K562 (cell line): ENCODE results near the gene PIP5K1B. TPM values are rescaled to one million over a fixed set of nuclear protein-coding genes. Genes with fewer than 3 reads are reported as not detected.

ENCODE experiments used
- CBFA2T3 ChIP-seq: fragments of 450-650 bp; IDR thresholded peaks from 2 replicates; pipeline ENCODE4 v1.6.1; 2017
- GATA2 ChIP-seq: sonication (generic); formaldehyde crosslinking; IDR thresholded peaks from 2 replicates; pipeline ENCODE4 v1.4.0; 2020; ENCODE audit warnings: mild to moderate bottlenecking, missing genetic modification reagents
- MEIS2 ChIP-seq: fragments of 450-650 bp; IDR thresholded peaks from 2 replicates; pipeline ENCODE4 v1.6.1; 2014; ENCODE audit warnings: mild to moderate bottlenecking; ENCODE audit not compliant: partially characterized antibody
- RFX1 ChIP-seq: fragments of 450-650 bp; IDR thresholded peaks from 2 replicates; pipeline ENCODE4 v1.6.1; 2016; ENCODE audit warnings: mild to moderate bottlenecking, moderate library complexity
- TCF3 ChIP-seq: sonication (generic); formaldehyde crosslinking; IDR thresholded peaks from 2 replicates; pipeline ENCODE4 v1.4.0; 2020; ENCODE audit warnings: mild to moderate bottlenecking, missing genetic modification reagents
- polyA plus RNA-seq, 8 experiments: library from polyadenylated mRNA; depleted of rRNA in 4 of 8; stranded (reverse) in 5 of 8; unstranded in 3 of 8; fragments of >200 nt; fragmentation: Nextera tagmentation in 2 of 8; fragmentation: Illumina TruSeq in 1 of 8; extraction: Ambion mirVana in 2 of 8; extraction: Trizol in 1 of 8; gene quantifications; 2 replicates each; pipeline versions ENCODE4 v1.2.1 to v1.2.3, GENCODE V29; 2011 to 2014; ENCODE audit warnings: inconsistent platforms in 1 of 8, missing spikeins in 1 of 8
- total RNA-seq, 7 experiments: library from RNA; depleted of rRNA in 6 of 7; stranded (reverse); fragments of >200 nt in 6 of 7; fragmentation: Illumina TruSeq in 2 of 7; extraction: Trizol in 2 of 7; gene quantifications; 2 replicates each; pipeline versions ENCODE4 v1.2.1 to v1.2.3, GENCODE V29; 2011 to 2021; ENCODE audit warnings: low replicate concordance in 1 of 7
- TF ChIP-seq, protein P1 (sequence below), 2 experiments: fragments of 450-650 bp; IDR thresholded peaks; 2 replicates each; pipeline ENCODE4 v1.6.1; 2016; ENCODE audit warnings: mild to moderate bottlenecking in 2 of 2, borderline replicate concordance in 1 of 2, low read depth in 1 of 2, moderate library complexity in 1 of 2
- TF ChIP-seq, protein P2 (sequence below): sonication (generic); formaldehyde crosslinking; IDR thresholded peaks from 2 replicates; pipeline ENCODE4 v1.8.0; 2022; ENCODE audit warnings: missing genetic modification reagents, mild to moderate bottlenecking, moderate library complexity, borderline replicate concordance

The PIP5K1B gene
- total and polyA plus RNA-seq, 9 of the 15 experiments (the other 6 are each of a cell fraction or from before 2014, with no cell fraction given), result 3.1 to 12.9 (median 7.4) TPM

DNA sequence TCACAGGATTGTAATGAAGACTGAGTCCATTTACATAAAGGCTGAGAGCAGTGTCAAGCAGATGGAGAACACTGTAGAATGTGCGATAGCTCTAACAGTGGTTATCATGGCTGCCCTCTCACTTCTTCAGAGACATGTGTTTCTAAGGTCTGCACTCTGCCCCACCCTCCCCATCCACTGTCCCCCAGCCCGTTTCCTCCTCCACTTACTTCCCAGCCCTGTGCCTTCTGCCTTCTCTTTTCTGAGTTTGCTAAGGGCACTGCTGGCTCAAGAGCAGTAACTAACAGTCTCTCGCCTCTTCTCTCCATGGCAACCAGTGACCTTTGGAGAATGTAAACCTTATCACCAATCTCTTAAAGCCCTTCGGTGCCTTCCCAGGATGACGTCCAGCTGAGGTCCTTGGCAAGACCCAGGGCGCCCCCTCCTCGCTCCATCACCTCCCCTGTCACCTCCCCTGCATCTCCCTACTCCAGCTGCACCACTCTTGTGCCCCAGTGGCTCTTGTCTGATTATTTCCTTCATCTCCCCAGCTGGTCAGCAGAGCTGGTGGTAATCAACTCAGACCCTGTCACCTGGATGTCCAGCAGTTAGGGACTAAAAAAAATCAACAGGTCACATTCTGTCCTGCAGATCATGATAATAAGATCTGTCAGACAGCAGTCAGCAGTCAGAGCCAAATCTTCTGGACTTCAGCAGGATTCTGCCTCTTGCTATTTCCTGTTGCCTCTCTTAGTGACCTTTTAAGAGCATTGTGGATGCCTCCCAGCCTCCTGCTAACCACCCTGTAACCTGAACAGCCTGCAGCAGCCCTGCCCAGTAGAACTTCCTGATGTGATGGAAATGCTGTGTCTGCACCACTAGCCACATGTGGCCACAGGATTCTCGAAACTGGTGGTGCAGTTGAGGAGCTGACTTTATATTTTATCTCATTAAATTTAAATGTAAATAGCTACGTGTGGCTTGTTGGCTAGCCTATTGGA, 339.5 kb downstream of the PIP5K1B start (continued):
- TF ChIP-seq, protein P1, sequence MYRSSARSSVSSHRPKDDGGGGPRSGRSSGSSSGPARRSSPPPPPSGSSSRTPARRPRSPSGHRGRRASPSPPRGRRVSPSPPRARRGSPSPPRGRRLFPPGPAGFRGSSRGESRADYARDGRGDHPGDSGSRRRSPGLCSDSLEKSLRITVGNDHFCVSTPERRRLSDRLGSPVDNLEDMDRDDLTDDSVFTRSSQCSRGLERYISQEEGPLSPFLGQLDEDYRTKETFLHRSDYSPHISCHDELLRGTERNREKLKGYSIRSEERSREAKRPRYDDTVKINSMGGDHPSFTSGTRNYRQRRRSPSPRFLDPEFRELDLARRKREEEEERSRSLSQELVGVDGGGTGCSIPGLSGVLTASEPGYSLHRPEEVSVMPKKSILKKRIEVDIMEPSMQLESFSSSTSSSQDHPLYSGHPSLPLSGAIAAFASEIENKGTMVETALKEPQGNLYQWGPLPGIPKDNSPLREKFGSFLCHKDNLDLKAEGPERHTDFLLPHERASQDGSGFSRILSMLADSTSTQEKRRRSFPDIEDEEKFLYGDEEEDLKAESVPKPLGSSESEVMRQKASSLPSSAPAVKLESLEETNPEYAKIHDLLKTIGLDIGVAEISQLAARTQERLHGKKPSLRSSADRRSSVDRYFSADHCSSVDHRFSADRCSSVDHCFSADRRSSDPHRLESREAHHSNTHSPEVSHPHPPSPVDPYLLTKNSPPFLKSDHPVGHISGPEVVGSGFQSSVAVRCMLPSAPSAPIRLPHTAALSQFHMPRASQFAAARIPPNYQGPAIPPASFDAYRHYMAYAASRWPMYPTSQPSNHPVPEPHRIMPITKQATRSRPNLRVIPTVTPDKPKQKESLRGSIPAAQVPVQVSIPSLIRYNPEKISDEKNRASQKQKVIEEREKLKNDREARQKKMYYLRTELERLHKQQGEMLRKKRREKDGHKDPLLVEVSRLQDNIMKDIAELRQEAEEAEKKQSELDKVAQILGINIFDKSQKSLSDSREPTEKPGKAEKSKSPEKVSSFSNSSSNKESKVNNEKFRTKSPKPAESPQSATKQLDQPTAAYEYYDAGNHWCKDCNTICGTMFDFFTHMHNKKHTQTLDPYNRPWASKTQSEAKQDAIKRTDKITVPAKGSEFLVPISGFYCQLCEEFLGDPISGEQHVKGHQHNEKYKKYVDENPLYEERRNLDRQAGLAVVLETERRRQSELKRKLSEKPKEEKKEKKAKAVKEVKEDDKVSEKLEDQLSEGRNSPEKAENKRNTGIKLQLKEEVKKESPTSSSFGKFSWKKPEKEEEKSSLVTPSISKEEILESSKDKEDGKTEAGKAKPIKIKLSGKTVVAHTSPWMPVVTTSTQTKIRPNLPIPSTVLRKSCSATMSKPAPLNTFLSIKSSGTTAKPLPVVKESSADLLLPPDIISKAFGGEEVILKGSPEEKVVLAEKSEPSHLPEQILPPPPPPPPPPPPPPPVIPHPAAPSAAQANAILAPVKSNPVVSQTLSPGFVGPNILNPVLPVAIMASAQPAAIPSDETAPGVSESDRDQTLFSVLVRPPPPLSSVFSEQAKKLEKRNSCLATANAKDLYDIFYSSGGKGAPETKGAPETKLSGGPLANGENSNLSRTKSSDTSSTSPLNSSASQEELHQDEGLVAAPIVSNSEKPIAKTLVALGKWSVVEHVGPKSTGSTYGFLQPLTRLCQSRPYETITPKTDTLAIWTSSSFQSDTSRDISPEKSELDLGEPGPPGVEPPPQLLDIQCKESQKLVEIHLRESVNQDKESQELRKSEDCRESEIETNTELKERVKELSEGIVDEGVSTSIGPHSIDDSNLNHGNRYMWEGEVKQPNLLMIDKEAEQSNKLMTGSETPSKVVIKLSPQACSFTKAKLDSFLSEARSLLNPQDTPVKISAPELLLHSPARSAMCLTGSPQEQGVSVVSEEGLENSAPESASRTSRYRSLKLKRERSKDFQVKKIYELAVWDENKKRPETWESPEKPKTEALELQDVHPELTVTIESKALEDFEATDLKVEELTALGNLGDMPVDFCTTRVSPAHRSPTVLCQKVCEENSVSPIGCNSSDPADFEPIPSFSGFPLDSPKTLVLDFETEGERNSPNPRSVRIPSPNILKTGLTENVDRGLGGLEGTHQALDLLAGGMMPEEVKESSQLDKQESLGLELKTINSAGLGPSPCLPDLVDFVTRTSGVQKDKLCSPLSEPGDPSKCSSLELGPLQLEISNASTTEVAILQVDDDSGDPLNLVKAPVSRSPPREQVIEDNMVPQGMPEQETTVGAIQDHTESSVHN (IDR thresholded peaks at IDR 0.05; ENCODE audit: borderline replicate concordance in 1 of 2, low read depth in 1 of 2), result no peak
- TF ChIP-seq, protein P2, sequence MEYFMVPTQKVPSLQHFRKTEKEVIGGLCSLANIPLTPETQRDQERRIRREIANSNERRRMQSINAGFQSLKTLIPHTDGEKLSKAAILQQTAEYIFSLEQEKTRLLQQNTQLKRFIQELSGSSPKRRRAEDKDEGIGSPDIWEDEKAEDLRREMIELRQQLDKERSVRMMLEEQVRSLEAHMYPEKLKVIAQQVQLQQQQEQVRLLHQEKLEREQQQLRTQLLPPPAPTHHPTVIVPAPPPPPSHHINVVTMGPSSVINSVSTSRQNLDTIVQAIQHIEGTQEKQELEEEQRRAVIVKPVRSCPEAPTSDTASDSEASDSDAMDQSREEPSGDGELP (CRISPR knock-in tag), result peak; percentile 35; the same call in 1 of the 2 replicates
- TF ChIP-seq MEIS2, result peak; percentile 11
- peak; percentile 13; the same call in 1 of the 2 replicates for TF ChIP-seq GATA2 (CRISPR knock-in tag)
- TF ChIP-seq CBFA2T3, result peak; percentile 85
- TF ChIP-seq TCF3 (CRISPR knock-in tag), result peak; percentile 18; the same call in 1 of the 2 replicates
- peak; percentile 60 for TF ChIP-seq RFX1
- TF ChIP-seq, all 486 proteins: peak for 13
